Fibroblast of mammary gland (primary cell): ENCODE data around the gene WDR27.
A peak's percentile ranks its signal among the peaks of the same experiment; 100 is the strongest.

Experiments used
- DNase-seq: peaks from one replicate; pipeline ENCODE4 v3.0.0-alpha.2; 2010; ENCODE audit warnings: low read depth
- H3K4me3 ChIP-seq: 2 replicates; pipeline ENCODE4 v1.5.1; 2011; ENCODE audit warnings: low read depth, mild to moderate bottlenecking, low read length, moderate library complexity; ENCODE audit not compliant: control insufficient read depth
- TF ChIP-seq, protein P1 (sequence below): conservative IDR thresholded peaks from 2 replicates; pipeline ENCODE4 v1.5.1; 2011; ENCODE audit warnings: low read depth, low read length, inconsistent platforms; ENCODE audit not compliant: control insufficient read depth, insufficient read depth

Gene WDR27

DNA sequence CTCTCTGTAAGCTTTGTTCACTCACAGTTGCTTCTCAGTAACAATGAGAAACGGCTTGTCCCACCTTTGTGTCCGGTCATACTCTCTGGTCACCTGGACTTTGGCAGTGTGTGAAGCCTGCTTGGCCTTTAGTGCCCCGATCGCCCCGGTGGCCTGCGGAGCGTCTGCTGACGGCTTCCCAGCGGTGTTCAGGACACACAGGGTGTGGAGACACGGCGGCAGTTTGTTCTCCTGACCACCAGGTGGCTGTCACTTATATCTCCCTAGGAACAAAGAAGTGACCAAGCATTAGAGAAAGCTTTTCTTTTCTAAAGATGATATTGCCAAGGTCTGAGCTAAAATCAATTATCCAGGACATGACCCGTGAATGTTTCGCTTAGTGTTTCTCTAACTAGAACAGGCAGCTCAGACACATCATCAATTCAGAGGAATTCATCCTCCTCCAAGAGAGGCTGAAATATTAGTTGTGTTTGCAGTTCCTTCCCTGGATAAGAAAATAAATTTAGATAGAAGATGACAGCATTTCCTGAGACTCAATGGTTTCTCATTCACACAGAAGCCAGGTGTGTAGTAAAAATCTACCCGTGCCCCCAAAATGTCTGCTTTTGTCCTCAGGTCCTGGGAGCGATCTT lies 280.8 kb downstream of the WDR27 start:
- no peak overlapping the region for H3K4me3 ChIP-seq
- peak; percentile 19 for DNase-seq
- TF ChIP-seq, protein P1, sequence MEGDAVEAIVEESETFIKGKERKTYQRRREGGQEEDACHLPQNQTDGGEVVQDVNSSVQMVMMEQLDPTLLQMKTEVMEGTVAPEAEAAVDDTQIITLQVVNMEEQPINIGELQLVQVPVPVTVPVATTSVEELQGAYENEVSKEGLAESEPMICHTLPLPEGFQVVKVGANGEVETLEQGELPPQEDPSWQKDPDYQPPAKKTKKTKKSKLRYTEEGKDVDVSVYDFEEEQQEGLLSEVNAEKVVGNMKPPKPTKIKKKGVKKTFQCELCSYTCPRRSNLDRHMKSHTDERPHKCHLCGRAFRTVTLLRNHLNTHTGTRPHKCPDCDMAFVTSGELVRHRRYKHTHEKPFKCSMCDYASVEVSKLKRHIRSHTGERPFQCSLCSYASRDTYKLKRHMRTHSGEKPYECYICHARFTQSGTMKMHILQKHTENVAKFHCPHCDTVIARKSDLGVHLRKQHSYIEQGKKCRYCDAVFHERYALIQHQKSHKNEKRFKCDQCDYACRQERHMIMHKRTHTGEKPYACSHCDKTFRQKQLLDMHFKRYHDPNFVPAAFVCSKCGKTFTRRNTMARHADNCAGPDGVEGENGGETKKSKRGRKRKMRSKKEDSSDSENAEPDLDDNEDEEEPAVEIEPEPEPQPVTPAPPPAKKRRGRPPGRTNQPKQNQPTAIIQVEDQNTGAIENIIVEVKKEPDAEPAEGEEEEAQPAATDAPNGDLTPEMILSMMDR, result peak; percentile 26

DNA sequence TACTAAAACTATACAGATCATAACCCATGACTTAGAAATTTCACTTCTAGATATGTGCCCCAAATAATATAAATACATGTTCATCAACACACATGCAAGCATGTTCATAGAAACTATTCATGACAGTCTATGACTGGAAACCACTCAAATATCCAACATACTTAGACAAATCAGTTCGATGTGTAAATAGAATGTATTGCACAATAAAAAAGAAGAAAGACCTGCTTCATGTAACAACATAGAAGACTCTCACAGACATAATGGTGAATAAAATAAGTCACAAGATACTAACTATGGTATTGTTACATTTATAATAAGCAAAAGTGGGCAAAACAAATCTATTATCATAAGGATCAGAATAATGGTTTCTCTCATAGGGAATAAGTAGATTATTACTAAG lies 284.7 kb downstream of the WDR27 start:
- TF ChIP-seq, protein P1, result no peak
- no peak overlapping the region for H3K4me3 ChIP-seq
- DNase-seq, result no peak

DNA sequence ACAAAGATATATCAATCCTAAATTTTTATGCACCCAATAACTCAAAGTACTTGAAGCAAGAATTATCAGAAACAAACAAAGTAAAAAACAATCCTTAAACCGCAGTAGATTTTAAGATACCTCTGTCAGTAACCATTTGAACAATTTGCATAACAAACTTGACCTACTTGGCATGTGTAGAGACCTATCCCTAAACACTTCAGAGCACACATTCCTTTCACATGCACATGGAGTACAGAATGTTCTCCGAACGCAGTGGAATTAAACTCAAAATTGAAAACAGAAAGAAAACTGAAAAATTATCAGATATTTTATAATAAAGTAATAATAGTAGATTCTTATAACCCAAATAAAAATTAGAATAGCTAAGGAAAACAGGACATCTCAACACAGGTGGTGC lies 285.6 kb downstream of the WDR27 start:
- peak; percentile 34 for DNase-seq
- no peak overlapping the region for H3K4me3 ChIP-seq
- TF ChIP-seq, protein P1, result no peak

- peak; percentile 29 for DNase-seq
- TF ChIP-seq, protein P1, result no peak
- no peak overlapping the region for H3K4me3 ChIP-seq
Measured at GRCh38 chr6:169415179-169415578, 286.6 kb downstream of the WDR27 start.

DNA sequence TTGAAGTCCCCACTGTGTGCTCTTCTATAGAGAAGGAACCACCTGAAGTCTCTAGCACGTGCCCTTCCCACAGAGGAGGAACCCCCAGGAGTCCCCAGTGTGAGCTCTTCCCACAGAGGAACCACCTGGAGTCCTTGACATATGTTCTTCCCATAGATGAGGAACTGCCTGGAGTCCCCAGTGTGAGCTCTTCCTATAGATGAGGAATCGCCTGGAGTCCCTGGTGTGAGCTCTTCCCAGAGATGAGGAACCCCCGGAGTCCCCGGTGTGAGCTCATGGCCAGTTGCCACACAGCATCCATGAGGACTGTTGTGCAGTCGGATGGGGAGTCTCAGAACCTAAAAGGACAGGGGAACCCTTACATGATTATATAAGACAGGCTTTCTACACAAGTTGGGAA lies 290.1 kb downstream of the WDR27 start:
- H3K4me3 ChIP-seq, result no peak overlapping the region
- TF ChIP-seq, protein P1, result no peak

DNA sequence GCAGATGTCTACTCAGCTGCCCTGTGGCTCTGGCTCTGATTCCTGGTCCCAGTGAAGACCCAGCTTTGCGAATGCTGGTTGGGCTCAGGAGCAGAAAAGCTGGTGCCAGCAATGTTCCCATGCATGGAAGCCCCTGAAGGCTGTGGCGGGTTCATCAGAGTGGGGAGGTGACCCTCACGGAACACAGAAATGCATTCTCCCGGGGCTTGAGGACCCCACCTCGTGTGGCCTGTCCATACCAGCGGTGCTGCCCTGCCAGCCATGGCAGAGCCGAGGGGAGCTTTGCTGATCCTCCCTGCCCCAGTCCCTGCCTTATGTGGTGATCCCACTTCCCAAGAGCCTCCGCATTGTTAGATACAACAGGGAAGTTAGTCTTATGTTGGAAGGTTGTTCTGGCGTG lies 290.5 kb downstream of the WDR27 start:
- H3K4me3 ChIP-seq, result no peak overlapping the region
- TF ChIP-seq, protein P1, result no peak
- no peak for DNase-seq

More for the DNA sequence above, 290.1 kb downstream of the WDR27 start:
- DNase-seq, result no peak

DNA sequence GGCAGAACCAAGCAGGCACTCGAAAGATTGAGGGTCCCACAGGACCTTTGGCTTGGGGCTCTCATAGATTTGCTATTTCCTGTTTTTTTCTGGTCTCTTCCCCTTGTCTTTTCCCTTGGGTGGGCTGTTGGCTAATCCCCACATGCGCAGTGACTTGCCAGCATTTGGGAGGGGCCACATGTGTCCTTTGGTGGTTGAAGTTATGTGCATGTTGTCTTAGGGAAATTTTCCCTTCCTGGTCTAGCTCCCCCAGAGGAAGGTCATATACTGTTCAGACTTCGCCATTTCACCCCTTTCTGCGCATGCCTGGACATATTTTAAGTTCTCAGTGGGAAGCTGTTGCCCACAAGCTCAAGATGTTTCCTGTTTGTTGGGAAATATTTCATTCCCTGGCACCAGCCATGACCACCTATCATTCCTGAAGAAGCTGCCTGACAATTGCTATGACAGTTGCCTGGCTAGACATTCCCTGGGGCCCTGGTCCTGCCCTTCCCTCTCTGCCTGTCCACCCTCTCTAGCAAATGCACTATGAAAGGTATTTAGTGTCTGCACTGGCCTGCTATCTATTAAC lies 292.0 kb downstream of the WDR27 start:
- no peak overlapping the region for H3K4me3 ChIP-seq
- TF ChIP-seq, protein P1, result no peak
- peak; percentile 7 for DNase-seq
